ENCODE measurements around the gene FN3K.

Gene FN3K

GRCh38 chr17:82722341-82723013 lies 12.9 kb upstream of the FN3K start:
- peaks cover 54 to 73% of the 10 kb centered on the region in 2 experiments for H3K36me3 ChIP-seq (ENCODE audit: control insufficient read depth in 2 of 2, insufficient read depth in 1 of 2, low read length in 2 of 2)
- no peak overlapping the region for H3K27ac ChIP-seq (ENCODE audit: extremely low read depth, low read depth, low read length)
- no peaks in the 10 kb centered on the region for H3K9me3 ChIP-seq (ENCODE audit: control insufficient read depth, insufficient read depth, low read depth, low read length)
- no peak overlapping the region for H3K4me3 ChIP-seq (ENCODE audit: low read depth, low read length)
- H3K4me1 ChIP-seq (ENCODE audit: control insufficient read depth, insufficient read depth, low read length), result 0 out of 2 replicates have a peak, but pooled peaks cover 4% of the 10 kb centered on the region
- ChIA-PET CTCF (interaction anchor here (0.6 to 1.4 kb wide), 3 partner anchors 11 to 563 kb away, joined by 3 to 6 read pairs (median 3); no protein-coding TSS in a partner anchor), POLR2A (no interaction called here)
- TF ChIP-seq EGR2 (tag by site-specific recombination; IDR thresholded peaks at IDR 0.05; ENCODE audit: low read depth), result peak; percentile 28; the same call in 1 of the 2 replicates
- no peak for TF ChIP-seq KLF7 (tag by site-specific recombination; IDR thresholded peaks at IDR 0.05; ENCODE audit: borderline replicate concordance)

GRCh38 chr17:82723169-82723807 lies 12.1 kb upstream of the FN3K start:
- peaks cover 55 to 76% of the 10 kb centered on the region in 2 experiments for H3K36me3 ChIP-seq (ENCODE audit: control insufficient read depth in 2 of 2, insufficient read depth in 1 of 2, low read length in 2 of 2)

GRCh38 chr17:82726427-82726826 lies 9.0 kb upstream of the FN3K start:
- POLR2A ChIA-PET, result interaction anchor here (0.6 to 3.7 kb wide), 2 partner anchors 10 to 270 kb away, joined by 5 to 16 read pairs; partner anchors contain the start of gene FN3KRP
- no peak for TF ChIP-seq ZNF354C (tag by site-specific recombination; IDR thresholded peaks at IDR 0.05; ENCODE audit: borderline replicate concordance, low read depth)
- TF ChIP-seq SP3 (tag by site-specific recombination; IDR thresholded peaks at IDR 0.05), result no peak
- TF ChIP-seq ZNF18 (tag by site-specific recombination; IDR thresholded peaks at IDR 0.05), result no peak
- TF ChIP-seq ZNF26 (tag by site-specific recombination; IDR thresholded peaks at IDR 0.05), result no peak
- no peak for TF ChIP-seq ZNF513 (tag by site-specific recombination; IDR thresholded peaks at IDR 0.05)
- TF ChIP-seq BCL6B (tag by site-specific recombination; IDR thresholded peaks at IDR 0.05), result no peak
- no peak for TF ChIP-seq ZNF433 (tag by site-specific recombination; IDR thresholded peaks at IDR 0.05; ENCODE audit: low read depth)
- TF ChIP-seq KLF8 (tag by site-specific recombination; IDR thresholded peaks at IDR 0.05), result no peak
- no peak for TF ChIP-seq ZNF140 (tag by site-specific recombination; IDR thresholded peaks at IDR 0.05)
- no peak for TF ChIP-seq REPIN1 (tag by site-specific recombination; IDR thresholded peaks at IDR 0.05; ENCODE audit: low read depth)
- CTCF ChIA-PET, result interaction anchor here (0.7 kb wide), 1 partner anchor 29 kb away, joined by 3 read pairs; no protein-coding TSS in a partner anchor
- no peaks in the 10 kb centered on the region for H3K4me1 ChIP-seq (ENCODE audit: control insufficient read depth, insufficient read depth, low read length)
- no peak overlapping the region for H3K27ac ChIP-seq (ENCODE audit: extremely low read depth, low read depth, low read length)
- no peaks in the 10 kb centered on the region for H3K9me3 ChIP-seq (ENCODE audit: control insufficient read depth, insufficient read depth, low read depth, low read length)
- no peak overlapping the region for H3K4me3 ChIP-seq (ENCODE audit: low read depth, low read length)
- peaks cover 36 to 71% of the 10 kb centered on the region in 2 experiments for H3K36me3 ChIP-seq (ENCODE audit: control insufficient read depth in 2 of 2, insufficient read depth in 1 of 2, low read length in 2 of 2)

More at GRCh38 chr17:82723169-82723807, 12.1 kb upstream of the FN3K start:
- TF ChIP-seq ZNF692 (tag by site-specific recombination; IDR thresholded peaks at IDR 0.05) (no peak), ZSCAN4 (tag by site-specific recombination; IDR thresholded peaks at IDR 0.05) (peak; percentile 91)
- ChIA-PET POLR2A (no interaction called here), CTCF (interaction anchor here (1.4 kb wide), 1 partner anchor 10 kb away, joined by 6 read pairs; no protein-coding TSS in a partner anchor)
- Histone ChIP-seq H3K4me1 (ENCODE audit: control insufficient read depth, insufficient read depth, low read length) (no peaks in the 10 kb centered on the region), H3K4me3 (ENCODE audit: low read depth, low read length) (no peak overlapping the region), H3K27ac (ENCODE audit: extremely low read depth, low read depth, low read length) (no peak overlapping the region), H3K9me3 (ENCODE audit: control insufficient read depth, insufficient read depth, low read depth, low read length) (no peaks in the 10 kb centered on the region)

All from HEK293 (cell line).